ENCODE data around the gene CERS1.
"Not testable (repeated sequence)": the region's sequence is repeated elsewhere in the genome, so short reads cannot be mapped to it uniquely, and the experiment has no call there.

CERS1 gene

GRCh38 chr19:18919086-18919899, 23.3 kb upstream of the CERS1 start, which contains the start of the genes COPE and DDX49:
Gene COPE (minus strand): TSS chr19:18919387. CDS start chr19:18919348, 39 bp downstream.
Gene DDX49 (plus strand): TSS chr19:18919715. CDS start chr19:18919742, 27 bp downstream.
- DNase-seq: peak; percentile 98

GRCh38 chr19:18917593-18917992, 21.6 kb upstream of the CERS1 start:
- not testable (repeated sequence) for DNase-seq

GRCh38 chr19:18915639-18916038, 19.7 kb upstream of the CERS1 start:
- DNase-seq: no peak

- DNase-seq: no peak
These were observed 17.5 kb upstream of the CERS1 start for GRCh38 chr19:18913466-18913865.

GRCh38 chr19:18912933-18913332, 17.0 kb upstream of the CERS1 start:
- no peak for DNase-seq

GRCh38 chr19:18910801-18911436, 15.0 kb upstream of the CERS1 start:
- no peak for DNase-seq

GRCh38 chr19:18910010-18910409, 14.1 kb upstream of the CERS1 start:
- DNase-seq: no peak

GRCh38 chr19:18908917-18909619, 13.1 kb upstream of the CERS1 start:
- DNase-seq: no peak

- DNase-seq: no peak
These were observed 10.9 kb upstream of the CERS1 start for GRCh38 chr19:18906605-18907519.

GRCh38 chr19:18905513-18906236, 9.7 kb upstream of the CERS1 start:
- no peak for DNase-seq

- DNase-seq: no peak
These were observed 9.1 kb upstream of the CERS1 start for GRCh38 chr19:18905058-18905456.

- DNase-seq: no peak
These were observed 8.5 kb upstream of the CERS1 start for GRCh38 chr19:18904334-18905057.

GRCh38 chr19:18903156-18904037, 7.4 kb upstream of the CERS1 start:
- DNase-seq: no peak

- DNase-seq: not testable (repeated sequence)
These were observed 6.6 kb upstream of the CERS1 start for GRCh38 chr19:18902519-18902918.

- DNase-seq: no peak
These were observed 5.5 kb upstream of the CERS1 start for GRCh38 chr19:18901491-18901890.

GRCh38 chr19:18900700-18901481, 4.9 kb upstream of the CERS1 start:
- DNase-seq: no peak

GRCh38 chr19:18899624-18900560, 3.9 kb upstream of the CERS1 start:
- no peak for DNase-seq

Measured in NCI-H774 (cell line).